ENCODE data around the gene MYOZ1.
A peak's percentile ranks its signal among the peaks of the same experiment; 100 is the strongest.

Gene MYOZ1

GRCh38 chr10:73593110-73593509 lies 48.2 kb downstream of the MYOZ1 start:
- no peak for DNase-seq

GRCh38 chr10:73591935-73592699 lies 49.2 kb downstream of the MYOZ1 start:
- peak; percentile 3 to 43 (median 25) for DNase-seq

DNA sequence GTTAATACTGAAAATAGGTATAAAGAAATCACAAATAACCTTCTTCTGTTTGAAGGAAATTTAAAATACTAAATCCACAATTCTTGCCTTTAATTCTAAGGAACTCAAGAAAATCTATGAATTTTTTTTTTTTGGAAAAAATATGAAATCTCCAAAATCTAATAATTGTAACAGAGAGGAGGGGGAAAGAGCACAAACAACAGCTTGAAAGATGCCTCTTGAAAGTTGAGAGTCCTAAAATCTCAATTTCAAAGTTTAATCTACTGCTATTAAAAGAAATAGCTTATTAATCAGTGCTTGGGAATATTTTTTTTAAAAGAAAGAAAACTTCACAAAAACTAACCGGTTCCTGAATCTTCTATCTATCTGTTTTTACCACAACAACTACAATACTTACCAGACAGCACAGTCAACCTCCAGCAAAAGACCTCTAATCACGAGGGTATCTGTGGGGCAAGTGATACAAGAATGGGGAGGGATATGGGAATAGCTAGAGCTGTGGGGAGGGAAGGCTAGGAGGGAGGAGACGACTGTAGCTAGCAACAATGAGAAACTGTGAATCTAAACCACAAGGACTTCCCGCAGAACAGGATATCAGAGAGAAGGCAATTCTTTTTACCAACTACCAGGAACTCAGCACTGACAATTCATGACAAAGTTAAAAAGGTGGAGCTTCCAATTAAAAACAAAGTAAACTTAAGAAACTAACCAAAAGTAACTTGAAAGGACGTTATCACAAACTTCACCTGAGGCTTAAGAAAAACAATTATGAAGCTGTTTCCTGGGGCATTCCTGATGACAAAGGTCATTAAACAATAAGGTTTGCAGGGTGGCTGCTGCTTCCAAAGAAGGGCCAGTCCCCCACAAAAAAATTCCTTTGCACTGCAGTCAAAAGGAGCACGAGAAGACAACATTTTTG lies 50.1 kb downstream of the MYOZ1 start, which contains the start of gene USP54:
TSS of gene USP54 (minus strand) at position 462 of the 919 bp plus-strand sequence. CDS start 15,684 bp downstream, outside the sequence.
- no peak for DNase-seq

GRCh38 chr10:73589563-73590126 lies 51.6 kb downstream of the MYOZ1 start:
- DNase-seq: no peak

DNA sequence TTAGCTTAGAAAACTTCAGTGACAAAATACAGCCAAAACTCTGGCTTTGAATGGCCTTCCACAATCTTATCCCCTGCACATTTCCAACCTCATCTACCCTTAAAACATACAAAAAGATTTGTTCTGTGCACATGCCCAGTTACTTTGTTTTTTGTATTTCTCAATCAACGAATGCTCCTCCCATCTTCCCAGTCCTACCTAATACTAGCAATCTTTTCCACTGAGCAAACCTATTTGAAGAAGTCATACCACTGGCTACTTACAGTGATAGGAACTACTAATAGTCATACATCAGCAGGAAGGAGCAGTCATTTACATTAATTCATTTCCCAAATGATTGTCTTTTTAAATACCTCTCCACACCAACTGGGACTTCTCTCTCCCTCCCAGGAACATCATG lies 52.6 kb downstream of the MYOZ1 start:
- no peak for DNase-seq

- no peak for DNase-seq
Observed at GRCh38 chr10:73586583-73586984, 54.7 kb downstream of the MYOZ1 start.

GRCh38 chr10:73585327-73585726 lies 55.9 kb downstream of the MYOZ1 start:
- DNase-seq: no peak

- DNase-seq: no peak
Observed at GRCh38 chr10:73584737-73585136, 56.5 kb downstream of the MYOZ1 start.

DNA sequence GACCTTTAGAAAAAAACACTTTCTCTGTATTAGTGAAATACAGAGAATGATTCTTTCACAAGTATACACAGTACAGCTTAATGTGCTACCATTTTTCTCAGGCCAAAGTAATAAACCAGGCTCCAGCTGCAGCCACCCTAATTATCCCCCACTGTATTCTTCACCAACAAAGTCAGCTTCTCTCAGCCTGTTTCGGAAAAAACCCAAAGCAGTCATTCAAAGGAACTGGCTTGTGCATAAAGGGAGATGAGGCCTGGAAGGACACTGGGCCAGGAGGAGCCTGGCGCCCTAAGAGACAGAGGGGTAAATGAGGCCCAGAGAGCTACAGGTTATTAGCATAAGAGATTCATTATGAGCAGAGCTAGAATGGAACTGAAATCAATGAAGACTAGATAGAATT lies 59.4 kb downstream of the MYOZ1 start:
- DNase-seq: no peak
